NCI-H2171 (cell line): ENCODE results near the gene TMEM232.
A peak's percentile ranks its signal among the peaks of the same experiment; 100 is the strongest.
"Not testable (repeated sequence)": the region's sequence is repeated elsewhere in the genome, so short reads cannot be mapped to it uniquely, and the experiment has no call there.

ENCODE experiments used
- DNase-seq: peaks from one replicate; lab custom pipeline; 2025; lab: John Stamatoyannopoulos, UW

TMEM232 gene

GRCh38 chr5:110726249-110727024 lies at the start of gene TMEM232:
Gene TMEM232, minus strand, starts transcription at chr5:110726671. Its CDS starts 59,319 bp downstream, at chr5:110667352.
- peak; percentile 53 for DNase-seq

DNA sequence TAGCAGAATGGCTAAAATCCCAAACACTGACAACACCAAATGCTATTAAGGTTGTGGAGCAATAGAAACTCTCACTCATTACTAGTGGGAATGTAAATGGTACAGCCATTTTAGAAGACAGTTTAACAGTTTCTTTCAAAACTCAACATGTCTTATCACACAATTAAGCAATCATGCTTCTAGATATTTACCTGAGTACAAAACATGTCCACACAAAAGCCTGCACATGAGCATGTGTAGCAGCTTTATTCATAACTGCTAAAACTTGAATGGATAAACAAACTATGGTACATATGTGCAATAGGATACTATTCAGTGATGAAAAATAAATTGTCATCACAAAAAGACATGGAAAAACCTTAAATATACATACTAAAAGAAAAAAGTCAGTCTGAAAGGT lies 43.8 kb upstream of the TMEM232 start:
- no peak for DNase-seq

- no peak for DNase-seq
These were observed 42.7 kb upstream of the TMEM232 start for GRCh38 chr5:110769000-110769681.

GRCh38 chr5:110768138-110768860 lies 41.8 kb upstream of the TMEM232 start:
- DNase-seq, result no peak

- DNase-seq, result no peak
These were observed 33.7 kb upstream of the TMEM232 start for GRCh38 chr5:110760158-110760557.

DNA sequence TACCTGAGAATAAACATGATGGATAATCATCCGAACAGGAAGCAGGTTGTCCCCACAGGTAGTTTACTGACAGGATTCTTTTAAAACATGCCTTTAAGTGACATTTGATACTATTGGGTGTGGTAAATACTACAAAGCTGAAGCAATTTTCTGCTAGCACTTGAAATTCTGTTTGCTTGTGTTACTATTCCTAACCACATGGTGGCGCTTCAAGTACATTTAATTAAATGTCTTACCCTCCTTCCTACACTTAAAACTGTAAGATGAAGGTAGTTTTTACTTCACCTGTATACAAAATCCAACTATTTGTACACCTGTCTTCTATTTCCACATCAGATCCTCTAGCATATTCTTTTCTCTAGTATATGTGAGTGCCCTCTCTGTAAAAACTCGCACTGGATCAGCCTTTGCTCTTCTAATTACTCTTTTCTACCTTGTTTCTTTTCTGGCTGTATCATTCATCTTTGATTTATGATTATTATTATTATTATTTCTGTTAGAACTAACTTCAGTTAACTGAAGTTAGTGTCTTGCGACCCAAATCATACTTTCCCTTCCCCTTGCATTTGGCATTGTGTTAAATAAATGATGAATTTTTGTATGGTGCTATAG lies 30.8 kb upstream of the TMEM232 start:
- DNase-seq, result peak; percentile 2

- no peak for DNase-seq
These were observed 27.7 kb upstream of the TMEM232 start for GRCh38 chr5:110754181-110754580.

- DNase-seq, result no peak
These were observed 27.1 kb upstream of the TMEM232 start for GRCh38 chr5:110753600-110753999.

GRCh38 chr5:110752953-110753352 lies 26.5 kb upstream of the TMEM232 start:
- no peak for DNase-seq

DNA sequence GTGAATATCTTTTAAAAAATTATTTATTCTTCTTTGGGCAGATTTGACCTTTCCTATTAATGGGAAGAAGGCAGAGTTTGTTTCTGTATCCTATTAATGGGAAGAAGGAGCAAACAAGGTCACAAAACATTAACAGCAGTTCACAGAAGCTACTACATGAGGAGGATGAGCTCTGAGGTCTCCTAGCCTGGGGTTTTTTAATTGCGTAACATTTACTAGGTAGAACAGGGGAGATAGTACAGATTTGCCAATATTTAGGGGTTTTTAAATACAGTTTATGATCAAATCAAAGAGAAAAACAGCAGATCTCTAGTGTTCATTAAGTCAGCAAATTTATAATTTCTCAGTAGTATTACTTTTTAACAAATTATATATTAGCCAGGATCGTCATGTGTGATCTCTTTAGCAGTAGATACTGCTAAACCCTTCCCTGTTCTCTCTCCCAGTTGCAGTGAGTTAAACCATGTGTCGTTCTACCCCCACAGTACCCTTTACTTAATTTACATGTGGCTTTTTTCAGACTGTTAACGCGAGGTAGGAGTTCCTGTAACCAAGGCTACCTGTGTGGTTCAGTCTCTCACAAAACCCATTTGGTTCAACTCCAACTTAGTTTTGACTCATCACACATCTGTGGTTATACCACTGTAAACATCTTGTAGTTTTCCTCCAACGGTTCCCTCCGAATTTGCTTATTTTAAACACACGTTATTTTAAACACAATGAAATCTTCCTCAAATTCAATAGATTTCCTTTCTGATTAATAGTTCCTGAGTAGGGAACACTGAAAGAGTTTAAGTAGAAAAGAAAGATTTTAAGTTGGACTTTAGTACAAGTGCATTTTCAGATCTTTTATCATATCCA lies 25.7 kb upstream of the TMEM232 start:
- no peak for DNase-seq

DNA sequence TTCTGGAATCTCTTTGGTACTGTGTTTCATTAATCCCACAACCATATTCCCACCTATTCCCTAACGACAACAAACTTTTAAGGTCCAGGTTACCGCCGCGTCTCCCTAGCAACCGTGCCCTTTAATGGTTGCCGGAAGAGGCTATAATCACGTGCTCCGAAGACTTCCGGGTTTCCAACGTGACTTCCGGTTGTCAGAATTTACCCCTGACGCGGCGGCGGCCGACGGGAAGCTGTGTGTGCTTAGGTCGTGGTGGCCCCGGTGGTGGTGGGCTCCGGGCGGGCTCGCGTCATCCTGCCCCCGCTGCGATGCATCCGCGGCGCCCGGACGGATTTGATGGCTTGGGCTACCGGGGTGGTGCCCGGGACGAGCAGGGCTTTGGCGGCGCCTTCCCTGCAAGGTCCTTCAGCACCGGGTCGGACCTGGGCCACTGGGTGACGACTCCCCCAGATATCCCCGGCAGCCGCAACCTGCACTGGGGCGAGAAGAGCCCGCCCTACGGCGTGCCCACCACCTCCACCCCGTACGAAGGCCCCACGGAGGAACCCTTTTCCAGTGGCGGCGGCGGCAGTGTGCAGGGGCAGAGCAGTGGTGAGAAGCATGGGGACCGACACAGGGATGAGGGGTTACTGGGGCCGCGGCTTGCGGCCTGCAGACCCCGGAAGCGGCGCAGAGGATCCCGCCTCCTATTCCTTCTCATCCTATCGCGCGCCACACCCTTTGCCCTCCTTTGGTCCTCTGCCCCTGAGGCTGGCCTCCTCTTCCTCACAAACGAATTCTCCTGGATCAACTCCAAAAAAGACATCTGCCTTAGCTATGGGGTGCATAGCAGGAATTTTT lies 12.6 kb upstream of the TMEM232 start, which contains the start of gene SLC25A46:
Gene SLC25A46, plus strand, starts transcription at position 196 of the 840 bp plus-strand sequence. Its CDS starts 113 bp downstream, at position 309.
- DNase-seq, result peak; percentile 65

- peak; percentile 8 for DNase-seq
These were observed 12.0 kb upstream of the TMEM232 start for GRCh38 chr5:110738503-110738811.

GRCh38 chr5:110736753-110737152 lies 10.3 kb upstream of the TMEM232 start:
- DNase-seq, result no peak

DNA sequence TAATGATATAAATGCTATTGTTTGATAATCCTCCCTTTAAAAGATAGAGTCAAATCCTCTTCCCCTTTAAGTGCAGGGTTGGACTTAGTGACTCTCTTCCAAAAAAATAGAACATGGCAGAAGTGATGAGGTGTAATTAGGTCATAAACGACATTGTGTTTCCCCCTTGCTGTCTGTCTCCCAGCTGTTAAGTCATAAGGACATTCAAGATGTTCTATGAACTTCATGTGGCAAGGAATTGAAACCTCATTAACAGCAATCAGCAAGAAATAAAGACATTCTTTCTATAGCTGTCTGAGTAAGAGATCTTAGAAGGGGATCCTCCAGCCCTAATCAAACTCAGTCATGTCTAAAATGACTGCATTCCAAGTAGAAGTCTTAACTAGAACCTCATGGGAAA lies 9.1 kb upstream of the TMEM232 start:
- no peak for DNase-seq

DNA sequence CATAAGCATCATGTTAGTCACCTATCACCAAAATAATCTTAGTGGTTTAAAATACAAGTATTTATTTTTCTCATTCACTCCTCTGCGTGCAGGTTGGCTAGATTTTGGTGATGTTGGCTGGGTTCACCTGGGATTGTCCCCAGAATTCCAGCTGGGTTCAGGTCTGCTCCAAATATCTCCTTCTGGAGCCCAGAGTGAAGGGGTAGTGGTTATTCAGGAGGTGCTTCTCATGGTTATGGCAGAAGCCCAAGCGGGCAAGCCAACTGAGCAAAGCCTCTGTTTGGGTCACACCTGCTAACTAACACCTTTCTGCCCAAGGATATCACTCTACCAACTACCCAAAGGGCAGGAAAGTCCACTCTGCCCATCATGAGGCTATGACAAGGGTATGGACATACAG lies 7.6 kb upstream of the TMEM232 start:
- DNase-seq, result no peak

GRCh38 chr5:110731499-110731898 lies 5.0 kb upstream of the TMEM232 start:
- not testable (repeated sequence) for DNase-seq

GRCh38 chr5:110727025-110727314 lies 499 bp upstream of the TMEM232 start:
- DNase-seq, result no peak

GRCh38 chr5:110718311-110718710 lies 8.2 kb downstream of the TMEM232 start:
- DNase-seq, result no peak

- DNase-seq, result no peak
These were observed 9.9 kb downstream of the TMEM232 start for GRCh38 chr5:110716247-110717245.
